Subcutaneous abdominal adipose tissue (tissue), 5 donors: ENCODE data around the gene ZMYM3.
"Not testable (repeated sequence)": the region's sequence is repeated elsewhere in the genome, so short reads cannot be mapped to it uniquely, and the experiment has no call there.

Experiments
- H3K27ac ChIP-seq: one replicate; pipeline ENCODE4 v1.7.0; 2013; ENCODE audit warnings: low read depth, mild to moderate bottlenecking, inconsistent platforms, low read length, moderate library complexity
- H3K27me3 ChIP-seq, 5 donors: one replicate each; pipeline ENCODE4 v1.7.0; 2013; ENCODE audit warnings: low read length in 5 of 5, inconsistent platforms in 1 of 5; ENCODE audit not compliant: control insufficient read depth in 5 of 5, insufficient read depth in 4 of 5
- H3K36me3 ChIP-seq, 5 donors: one replicate each; pipeline ENCODE4 v1.7.0; 2013; ENCODE audit warnings: low read length in 5 of 5; ENCODE audit not compliant: control insufficient read depth in 5 of 5, insufficient read depth in 5 of 5
- H3K4me1 ChIP-seq, 5 donors: one replicate each; pipeline ENCODE4 v1.7.0; 2013; ENCODE audit warnings: low read length in 5 of 5, mild to moderate bottlenecking in 3 of 5, moderate library complexity in 1 of 5; ENCODE audit not compliant: control insufficient read depth in 5 of 5, insufficient read depth in 5 of 5
- H3K4me3 ChIP-seq, 5 donors: one replicate each; pipeline ENCODE4 v1.7.0; 2013; ENCODE audit warnings: low read length in 5 of 5, low read depth in 1 of 5
- H3K9ac ChIP-seq, 5 donors: one replicate each; pipeline ENCODE4 v1.7.0; 2013; ENCODE audit warnings: low read length in 5 of 5, mild to moderate bottlenecking in 4 of 5, moderate library complexity in 3 of 5
- H3K9me3 ChIP-seq, 5 donors: one replicate each; pipeline ENCODE4 v1.7.0; 2013; ENCODE audit warnings: low read length in 5 of 5; ENCODE audit not compliant: control insufficient read depth in 5 of 5
- donor health status: healthy.
- donor health status: healthy.
- donor health status: healthy.
- donor health status: healthy.
- donor health status: healthy.

The ZMYM3 gene

GRCh38 chrX:71285929-71286328, 32.0 kb upstream of the ZMYM3 start:
- H3K9ac ChIP-seq = peak overlapping the region in 3 of 5 donors; percentile 11 to 32 (median 14)

GRCh38 chrX:71283403-71284143, 29.6 kb upstream of the ZMYM3 start, which contains the start of gene NONO:
TSS of gene NONO (plus strand) at chrX:71283635. CDS start at chrX:71290638, 7,003 bp downstream.
- H3K27ac ChIP-seq = peak within 1 kb of the TSS; percentile 87
- peaks cover 0 to 27% (median 16%) of the 10 kb centered on the region in 5 donors for H3K4me1 ChIP-seq
- peak within 1 kb of the TSS; percentile 56 to 92 (median 89) for H3K9ac ChIP-seq
- peak within 1 kb of the TSS; percentile 79 to 89 (median 83) for H3K4me3 ChIP-seq
- no peaks in the 10 kb centered on the region for H3K36me3 ChIP-seq
- H3K27me3 ChIP-seq = peaks cover 0 to 2% (median 0%) of the 10 kb centered on the region in 5 donors
- peaks cover 0 to 8% (median 3%) of the 10 kb centered on the region in 5 donors for H3K9me3 ChIP-seq

More at GRCh38 chrX:71285929-71286328, 32.0 kb upstream of the ZMYM3 start:
- Histone ChIP-seq H3K27ac (no peak overlapping the region), H3K9me3 (peaks cover 0 to 8% (median 2%) of the 10 kb centered on the region in 5 donors), H3K36me3 (peaks cover 0 to 3% (median 0%) of the 10 kb centered on the region in 5 donors), H3K4me3 (no peak overlapping the region), H3K4me1 (peaks cover 0 to 27% (median 16%) of the 10 kb centered on the region in 5 donors), H3K27me3 (peaks cover 0 to 2% (median 0%) of the 10 kb centered on the region in 5 donors)

GRCh38 chrX:71282514-71283402, 28.8 kb upstream of the ZMYM3 start:
- Histone ChIP-seq H3K9ac (peak overlapping the region; percentile 44 to 59 (median 59)), H3K4me1 (peaks cover 0 to 27% (median 16%) of the 10 kb centered on the region in 5 donors), H3K27me3 (peaks cover 0 to 2% (median 0%) of the 10 kb centered on the region in 5 donors), H3K4me3 (peak overlapping the region; percentile 64 to 83 (median 79)), H3K36me3 (no peaks in the 10 kb centered on the region), H3K27ac (peak overlapping the region; percentile 87), H3K9me3 (peaks cover 0 to 8% (median 3%) of the 10 kb centered on the region in 5 donors)

GRCh38 chrX:71281300-71281699, 27.4 kb upstream of the ZMYM3 start:
- not testable (repeated sequence) for H3K9me3 ChIP-seq, H3K9ac ChIP-seq, H3K36me3 ChIP-seq, H3K4me3 ChIP-seq, H3K27ac ChIP-seq, H3K27me3 ChIP-seq
- peaks cover 0 to 24% (median 13%) of the 10 kb centered on the region in 5 donors for H3K4me1 ChIP-seq

- not testable (repeated sequence) for H3K4me1 ChIP-seq, H3K27me3 ChIP-seq, H3K9ac ChIP-seq, H3K36me3 ChIP-seq, H3K4me3 ChIP-seq, H3K27ac ChIP-seq
- H3K9me3 ChIP-seq = peaks cover 0 to 17% (median 5%) of the 10 kb centered on the region in 5 donors
Observed at GRCh38 chrX:71272313-71272712, 18.4 kb upstream of the ZMYM3 start.

GRCh38 chrX:71269801-71270395, 16.0 kb upstream of the ZMYM3 start:
- no peak overlapping the region for H3K27ac ChIP-seq
- no peak overlapping the region for H3K4me3 ChIP-seq
- no peak overlapping the region for H3K9ac ChIP-seq
- no peaks in the 10 kb centered on the region for H3K36me3 ChIP-seq
- peaks cover 0 to 17% (median 5%) of the 10 kb centered on the region in 5 donors for H3K9me3 ChIP-seq
- H3K4me1 ChIP-seq = no peaks in the 10 kb centered on the region
- no peaks in the 10 kb centered on the region for H3K27me3 ChIP-seq

- not testable (repeated sequence) for H3K4me3 ChIP-seq, H3K27ac ChIP-seq, H3K9ac ChIP-seq, H3K27me3 ChIP-seq, H3K36me3 ChIP-seq, H3K4me1 ChIP-seq
- H3K9me3 ChIP-seq = peaks cover 0 to 17% (median 5%) of the 10 kb centered on the region in 5 donors
Observed at GRCh38 chrX:71268624-71269023, 14.7 kb upstream of the ZMYM3 start.

- no peaks in the 10 kb centered on the region for H3K36me3 ChIP-seq
- peaks cover 0 to 5% (median 4%) of the 10 kb centered on the region in 5 donors for H3K27me3 ChIP-seq
- H3K4me1 ChIP-seq = peaks cover 0 to 22% (median 9%) of the 10 kb centered on the region in 5 donors
- H3K27ac ChIP-seq = no peak overlapping the region
- no peaks in the 10 kb centered on the region for H3K9me3 ChIP-seq
- no peak overlapping the region for H3K9ac ChIP-seq
- no peak overlapping the region for H3K4me3 ChIP-seq
Observed at GRCh38 chrX:71256856-71257255, 2.9 kb upstream of the ZMYM3 start.

- no peaks in the 10 kb centered on the region for H3K36me3 ChIP-seq
- H3K27me3 ChIP-seq = peaks cover 0 to 5% (median 4%) of the 10 kb centered on the region in 5 donors
- no peak overlapping the region for H3K4me3 ChIP-seq
- H3K9ac ChIP-seq = no peak overlapping the region
- H3K27ac ChIP-seq = no peak overlapping the region
- H3K4me1 ChIP-seq = peaks cover 0 to 23% (median 9%) of the 10 kb centered on the region in 5 donors
- no peaks in the 10 kb centered on the region for H3K9me3 ChIP-seq
Observed at GRCh38 chrX:71256051-71256450, 2.1 kb upstream of the ZMYM3 start.
